OCI-M2 (cell line): Measurements from ENCODE around the gene STT3A.

Experiments used
- DNase-seq: peaks from one replicate; lab custom pipeline; 2025; ENCODE audit not compliant: unreplicated experiment; lab: John Stamatoyannopoulos, UW

STT3A gene

GRCh38 chr11:125587480-125587879 lies 5.2 kb upstream of the STT3A start:
- DNase-seq = no peak

- DNase-seq = no peak
Observed at GRCh38 chr11:125588505-125588904, 4.1 kb upstream of the STT3A start.

GRCh38 chr11:125591649-125592304 lies 875 bp upstream of the STT3A start:
- no peak for DNase-seq

GRCh38 chr11:125593114-125593820 lies 615 bp downstream of the STT3A start:
- DNase-seq = no peak

- no peak for DNase-seq
Observed at GRCh38 chr11:125594958-125595357, 2.3 kb downstream of the STT3A start.

- DNase-seq = no peak
Observed at GRCh38 chr11:125600663-125601062, 8.0 kb downstream of the STT3A start.

- no peak for DNase-seq
Observed at GRCh38 chr11:125603207-125603606, 10.6 kb downstream of the STT3A start.

GRCh38 chr11:125605417-125605816 lies 12.8 kb downstream of the STT3A start:
- no peak for DNase-seq

- DNase-seq = no peak
Observed at GRCh38 chr11:125609545-125609944, 16.9 kb downstream of the STT3A start.

GRCh38 chr11:125618383-125618782 lies 25.7 kb downstream of the STT3A start:
- no peak for DNase-seq

- no peak for DNase-seq
Observed at GRCh38 chr11:125621995-125622394, 29.3 kb downstream of the STT3A start.

- DNase-seq = no peak
Observed at GRCh38 chr11:125623064-125623463, 30.4 kb downstream of the STT3A start.

GRCh38 chr11:125624756-125625213 lies 32.1 kb downstream of the STT3A start, which contains the start of gene CHEK1:
CHEK1 (plus strand) TSS chr11:125625163; CDS start chr11:125626769, 1,606 bp downstream.
- DNase-seq = no peak

GRCh38 chr11:125625225-125625629 lies 32.6 kb downstream of the STT3A start:
- no peak for DNase-seq

- peak; percentile 53 for DNase-seq
Observed at GRCh38 chr11:125625630-125626287, 33.1 kb downstream of the STT3A start.

- peak; percentile 53 for DNase-seq
Observed at GRCh38 chr11:125626288-125626950, 33.8 kb downstream of the STT3A start.

- no peak for DNase-seq
Observed at GRCh38 chr11:125627236-125627910, 34.7 kb downstream of the STT3A start.

- DNase-seq = no peak
Observed at GRCh38 chr11:125637840-125638239, 45.2 kb downstream of the STT3A start.

GRCh38 chr11:125638315-125638714 lies 45.7 kb downstream of the STT3A start:
- DNase-seq = no peak

- no peak for DNase-seq
Observed at GRCh38 chr11:125645871-125646270, 53.2 kb downstream of the STT3A start.
